Measurements from ENCODE around the gene TRAPPC2B. TPM values are rescaled to one million over a fixed set of nuclear protein-coding genes. Genes with fewer than 3 reads are reported as not detected.

Gene TRAPPC2B
- total RNA-seq, 1 donor from 2014 or later = 10.7 TPM

DNA sequence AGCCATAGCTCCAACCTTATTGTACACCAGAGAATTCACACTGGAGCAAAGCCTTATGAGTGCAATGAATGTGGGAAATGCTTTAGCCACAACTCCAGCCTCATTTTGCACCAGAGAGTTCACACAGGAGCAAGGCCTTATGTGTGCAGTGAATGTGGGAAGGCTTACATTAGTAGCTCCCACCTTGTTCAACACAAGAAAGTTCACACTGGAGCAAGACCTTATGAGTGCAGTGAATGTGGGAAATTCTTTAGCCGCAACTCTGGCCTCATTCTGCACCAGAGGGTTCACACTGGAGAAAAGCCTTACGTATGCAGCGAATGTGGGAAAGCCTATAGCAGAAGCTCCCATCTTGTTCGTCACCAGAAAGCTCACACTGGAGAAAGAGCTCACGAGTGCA is 5.9 kb upstream of the TRAPPC2B start:
- TF ChIP-seq EZH2phosphoT487 (IDR thresholded peaks at IDR 0.05) = no peak
- TF ChIP-seq CTCF (IDR thresholded peaks at IDR 0.05) = no peak
- TF ChIP-seq EZH2 (IDR thresholded peaks at IDR 0.05) = no peak
- Histone ChIP-seq H3K9ac (no peak overlapping the region), H3K36me3 (no peaks in the 10 kb centered on the region), H3K4me1 (no peaks in the 10 kb centered on the region), H3K27me3 (no peaks in the 10 kb centered on the region), H3K9me3 (ENCODE audit: low read depth) (no peaks in the 10 kb centered on the region), H3F3A (ENCODE audit: low read depth) (no peaks in the 10 kb centered on the region), H4K20me1 (ENCODE audit: low read depth) (no peaks in the 10 kb centered on the region), H3K27ac (no peak overlapping the region), H3K4me2 (no peak overlapping the region), H3K79me2 (ENCODE audit: low read depth) (peaks cover 15% of the 10 kb centered on the region), H3K4me3 (no peak overlapping the region), H2AFZ (replicated peaks) (no peak overlapping the region)
- DNase-seq (ENCODE audit: low spot score) = no peak
- Mint-ChIP-seq H3K4me1 (peaks cover 10% of the 10 kb centered on the region), H3K27ac (no peak overlapping the region), H3K36me3 (peaks cover 45% of the 10 kb centered on the region), H3K27me3 (ENCODE audit: insufficient read depth, low read depth) (peaks cover 4% of the 10 kb centered on the region), H3K9me3 (no peaks in the 10 kb centered on the region), H3K4me3 (no peak overlapping the region)

- TF ChIP-seq CTCF (IDR thresholded peaks at IDR 0.05) (no peak), EZH2phosphoT487 (IDR thresholded peaks at IDR 0.05) (no peak), EZH2 (IDR thresholded peaks at IDR 0.05) (no peak)
- Histone ChIP-seq H3K4me2 (no peak overlapping the region), H3K9ac (no peak overlapping the region), H3K27ac (no peak overlapping the region), H2AFZ (replicated peaks) (no peak overlapping the region), H4K20me1 (ENCODE audit: low read depth) (no peaks in the 10 kb centered on the region), H3K27me3 (no peaks in the 10 kb centered on the region), H3F3A (ENCODE audit: low read depth) (no peaks in the 10 kb centered on the region), H3K36me3 (no peaks in the 10 kb centered on the region), H3K79me2 (ENCODE audit: low read depth) (peaks cover 12% of the 10 kb centered on the region), H3K4me1 (peaks cover 3% of the 10 kb centered on the region), H3K9me3 (ENCODE audit: low read depth) (no peaks in the 10 kb centered on the region), H3K4me3 (no peak overlapping the region)
- no peak overlapping the region for H3K4me3 Mint-ChIP-seq
- H3K4me1 Mint-ChIP-seq = peaks cover 9% of the 10 kb centered on the region
- H3K27ac Mint-ChIP-seq = no peak overlapping the region
- H3K36me3 Mint-ChIP-seq = peaks cover 38% of the 10 kb centered on the region
- H3K9me3 Mint-ChIP-seq = no peaks in the 10 kb centered on the region
- H3K27me3 Mint-ChIP-seq (ENCODE audit: insufficient read depth, low read depth) = peaks cover 4% of the 10 kb centered on the region
- no peak for DNase-seq (ENCODE audit: low spot score)
These were observed 4.1 kb upstream of the TRAPPC2B start for GRCh38 chr19:57359300-57359699.

DNA sequence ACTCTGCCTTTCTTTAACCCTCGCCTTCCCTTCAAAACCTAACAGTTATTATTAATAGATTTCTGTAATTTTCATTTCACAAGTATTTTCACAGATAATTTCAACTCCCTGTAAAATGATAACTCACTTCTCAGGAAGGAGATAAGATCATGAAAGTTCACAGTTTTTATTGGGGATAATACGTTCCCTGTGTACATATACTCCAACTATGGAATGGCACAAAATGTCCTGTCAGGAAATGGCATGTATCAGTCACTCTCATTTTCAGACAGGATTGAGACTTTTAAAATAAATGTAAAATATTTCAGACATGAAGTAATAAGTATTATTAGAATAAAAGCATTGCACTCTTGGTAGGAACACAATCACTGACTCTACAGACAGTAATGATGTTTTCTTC is 932 bp upstream of the TRAPPC2B start:
- Histone ChIP-seq H3K4me2 (peak overlapping the region; percentile 74), H3K9me3 (ENCODE audit: low read depth) (no peaks in the 10 kb centered on the region), H3K27me3 (no peaks in the 10 kb centered on the region), H3K4me3 (peak overlapping the region; percentile 84), H3K36me3 (no peaks in the 10 kb centered on the region), H3K27ac (no peak overlapping the region), H4K20me1 (ENCODE audit: low read depth) (no peaks in the 10 kb centered on the region), H2AFZ (replicated peaks) (peak overlapping the region; percentile 46), H3K4me1 (peaks cover 7% of the 10 kb centered on the region), H3K79me2 (ENCODE audit: low read depth) (peaks cover 17% of the 10 kb centered on the region), H3F3A (ENCODE audit: low read depth) (no peaks in the 10 kb centered on the region), H3K9ac (peak overlapping the region; percentile 35)
- H3K9me3 Mint-ChIP-seq = no peaks in the 10 kb centered on the region
- peak overlapping the region; percentile 98 for H3K27ac Mint-ChIP-seq
- peaks cover 24% of the 10 kb centered on the region for H3K36me3 Mint-ChIP-seq
- peak overlapping the region; percentile 98 for H3K4me3 Mint-ChIP-seq
- no peak for DNase-seq (ENCODE audit: low spot score)
- peaks cover 9% of the 10 kb centered on the region for H3K4me1 Mint-ChIP-seq
- H3K27me3 Mint-ChIP-seq (ENCODE audit: insufficient read depth, low read depth) = peaks cover 4% of the 10 kb centered on the region
- TF ChIP-seq EZH2 (IDR thresholded peaks at IDR 0.05) = no peak
- TF ChIP-seq CTCF (IDR thresholded peaks at IDR 0.05) = no peak
- TF ChIP-seq EZH2phosphoT487 (IDR thresholded peaks at IDR 0.05) = no peak

Measured in neural progenitor cell (in vitro differentiated cells).